Kidney (tissue), 14 donors: ENCODE data around the gene PEX26. TPM values are rescaled to one million over a fixed set of nuclear protein-coding genes. Genes with fewer than 3 reads are reported as not detected.
"Not testable (repeated sequence)": the region's sequence is repeated elsewhere in the genome, so short reads cannot be mapped to it uniquely, and the experiment has no call there.

Experiments used
- DNase-seq, 5 donors: peaks; one replicate each; pipeline ENCODE4 v3.0.0-alpha.2; 2013 to 2020
- FAIRE-seq: peaks from 2 replicates; lab custom pipeline; 2012; peaks lifted over from hg19 to GRCh38; lab: Jason Lieb, UNC
- H3K27ac ChIP-seq, 2 donors: one replicate each; pipeline ENCODE4 v1.7.0; 2013; ENCODE audit warnings: low read depth in 2 of 2, low read length in 2 of 2, inconsistent platforms in 1 of 2
- H3K27me3 ChIP-seq: one replicate; pipeline ENCODE4 v1.7.1; 2013; ENCODE audit warnings: low read length, inconsistent platforms; ENCODE audit not compliant: control insufficient read depth, insufficient read depth
- H3K36me3 ChIP-seq, 3 donors: one replicate each; pipeline versions ENCODE4 v1.7.0 to v1.7.1; 2013; ENCODE audit warnings: low read length in 3 of 3, control low read depth in 1 of 3, inconsistent platforms in 1 of 3; ENCODE audit not compliant: insufficient read depth in 3 of 3, control insufficient read depth in 2 of 3
- H3K4me1 ChIP-seq, 3 donors: one replicate each; pipeline versions ENCODE4 v1.7.0 to v1.7.1; 2013; ENCODE audit warnings: low read length in 3 of 3, inconsistent platforms in 1 of 3, low read depth in 1 of 3; ENCODE audit not compliant: control insufficient read depth in 2 of 3, insufficient read depth in 2 of 3
- H3K4me3 ChIP-seq, 3 donors: one replicate each; pipeline versions ENCODE4 v1.7.0 to v1.8.1; 2013; ENCODE audit warnings: low read length in 3 of 3, control low read depth in 1 of 3, inconsistent platforms in 1 of 3
- H3K9ac ChIP-seq, 3 donors: one replicate each; pipeline versions ENCODE4 v1.7.0 to v1.7.1; 2013; ENCODE audit warnings: low read length in 3 of 3, control low read depth in 1 of 3, inconsistent platforms in 1 of 3
- H3K9me3 ChIP-seq, 3 donors: one replicate each; pipeline versions ENCODE4 v1.7.0 to v1.7.1; 2013; ENCODE audit warnings: low read length in 3 of 3, control low read depth in 1 of 3, inconsistent platforms in 1 of 3; ENCODE audit not compliant: control insufficient read depth in 2 of 3, insufficient read depth in 1 of 3
- CTCF ChIP-seq: IDR thresholded peaks from 3 replicates; pipeline ENCODE4 v1.5.1; 2012; ENCODE audit warnings: mild to moderate bottlenecking, moderate library complexity, borderline replicate concordance; ENCODE audit not compliant: insufficient read depth; ENCODE audit errors: extremely low read depth
- intact Hi-C: fragments of 100-400 bp; cut with DNase I; formaldehyde crosslinking; loops from one replicate; pipeline ENCODE4 v1.11.1; 2022
- polyA plus RNA-seq: library from polyadenylated mRNA; stranded (reverse); fragments of 350-450 nt; fragmentation: Illumina TruSeq; extraction: RNeasy Lipid Tissue Mini Kit (QIAGEN cat#74804); gene quantifications from one replicate; pipeline ENCODE4 v1.2.3, GENCODE V29; 2014; ENCODE audit warnings: low read depth, low replicate concordance; ENCODE audit not compliant: insufficient read depth
- total RNA-seq: library from RNA; stranded (reverse); fragmentation: NEBNext Ultra II Directional; extraction: Animal tissue kit (Norgen Biotek cat#: 25700); gene quantifications from one replicate; pipeline ENCODE4 v1.2.1, GENCODE V29; 2021
- donor health status: control.
- donor health status: control.
- donor health status: control.
- donor health status: control.
- donor health status: control.
- donor health status: DM: yes; HTN: yes; CAD: no.
- donor health status: Normal renal cell carcinoma (clear cell type).

The PEX26 gene
- total and polyA plus RNA-seq, 2 donors from 2014 or later = 18.1 to 45.2 TPM

GRCh38 chr22:18103527-18104269, 25.9 kb downstream of the PEX26 start:
- H3K9me3 ChIP-seq = no peaks in the 10 kb centered on the region
- no peak overlapping the region for H3K9ac ChIP-seq
- H3K4me3 ChIP-seq = no peak overlapping the region
- intact Hi-C loops = no loop called here
- FAIRE-seq = no peak
- peaks cover 0 to 2% (median 0%) of the 10 kb centered on the region in 3 donors for H3K4me1 ChIP-seq
- H3K27me3 ChIP-seq = no peaks in the 10 kb centered on the region
- DNase-seq = no peak
- no peak for TF ChIP-seq CTCF
- no peak overlapping the region for H3K27ac ChIP-seq
- H3K36me3 ChIP-seq = no peaks in the 10 kb centered on the region

GRCh38 chr22:18104566-18104965, 26.8 kb downstream of the PEX26 start:
- no peak for DNase-seq
- peaks cover 0 to 3% (median 0%) of the 10 kb centered on the region in 3 donors for H3K4me1 ChIP-seq
- H3K36me3 ChIP-seq = no peaks in the 10 kb centered on the region
- no peaks in the 10 kb centered on the region for H3K9me3 ChIP-seq
- H3K4me3 ChIP-seq = no peak overlapping the region
- no peak overlapping the region for H3K27ac ChIP-seq
- intact Hi-C loops = no loop called here
- H3K27me3 ChIP-seq = no peaks in the 10 kb centered on the region
- no peak for TF ChIP-seq CTCF
- no peak overlapping the region for H3K9ac ChIP-seq
- no peak for FAIRE-seq

DNA sequence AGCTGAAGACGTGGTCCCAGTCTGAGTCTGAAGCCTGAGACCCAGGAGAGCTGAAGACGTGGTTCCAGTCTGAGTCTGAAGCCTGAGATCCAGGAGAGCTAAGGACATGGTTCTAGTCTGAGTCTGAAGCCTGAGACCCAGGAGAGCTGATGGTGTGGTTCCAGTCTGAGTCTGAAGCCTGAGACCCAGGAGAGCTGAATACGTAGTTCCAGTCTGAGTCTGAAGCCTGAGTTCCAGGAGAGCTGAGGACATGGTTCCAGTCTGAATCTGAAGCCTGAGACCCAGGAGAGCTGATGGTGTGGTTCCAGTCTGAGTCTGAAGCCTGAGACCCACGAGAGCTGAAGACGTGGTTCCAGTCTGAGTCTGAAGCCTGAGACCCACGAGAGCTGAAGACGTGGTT, 28.2 kb downstream of the PEX26 start:
- H3K27me3 ChIP-seq, DNase-seq, H3K9ac ChIP-seq, H3K36me3 ChIP-seq, H3K4me3 ChIP-seq, intact Hi-C loops, H3K9me3 ChIP-seq, FAIRE-seq, H3K27ac ChIP-seq: not testable (repeated sequence)
- peaks cover 0 to 11% (median 0%) of the 10 kb centered on the region in 3 donors for H3K4me1 ChIP-seq

GRCh38 chr22:18106550-18107341, 29.0 kb downstream of the PEX26 start:
- H3K27ac ChIP-seq, intact Hi-C loops, H3K9me3 ChIP-seq, H3K4me3 ChIP-seq, H3K9ac ChIP-seq, H3K36me3 ChIP-seq, FAIRE-seq, DNase-seq, H3K27me3 ChIP-seq: not testable (repeated sequence)
- peaks cover 0 to 11% (median 0%) of the 10 kb centered on the region in 3 donors for H3K4me1 ChIP-seq
